B cell (primary cell): ENCODE data around the gene FBXL14.

Experiments used
- EZH2 ChIP-seq: IDR thresholded peaks from 2 replicates; pipeline ENCODE4 v1.6.1; 2012; ENCODE audit warnings: borderline replicate concordance, low read depth, mild to moderate bottlenecking, moderate library complexity, low read length; ENCODE audit not compliant: insufficient read depth, poor library complexity, severe bottlenecking
- TF ChIP-seq, protein P1 (sequence below): fragments of 200-600 bp; IDR thresholded peaks from one replicate; pipeline ENCODE4 v1.8.0; 2022; ENCODE audit warnings: antibody characterized with exemption, mild to moderate bottlenecking

DNA sequence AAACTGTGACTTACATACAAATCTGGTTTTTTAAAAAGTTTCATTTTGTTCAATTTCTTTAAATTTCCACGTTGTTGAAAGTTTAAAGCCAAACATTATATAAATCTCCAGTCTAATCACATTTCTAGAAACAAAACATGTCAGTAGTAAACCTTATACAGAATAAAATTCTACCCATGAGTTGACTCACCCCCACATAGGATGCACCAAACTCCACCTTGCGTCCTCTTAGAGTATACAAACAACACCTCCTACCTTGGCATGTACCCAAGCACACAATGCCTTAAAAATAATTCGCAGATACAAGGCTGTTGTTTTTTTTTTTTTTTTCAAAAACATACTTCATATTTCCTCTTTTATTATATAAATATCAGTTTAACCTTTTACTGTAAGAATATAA is 3.3 kb downstream of the FBXL14 start:
- no peak for TF ChIP-seq EZH2
- TF ChIP-seq, protein P1, sequence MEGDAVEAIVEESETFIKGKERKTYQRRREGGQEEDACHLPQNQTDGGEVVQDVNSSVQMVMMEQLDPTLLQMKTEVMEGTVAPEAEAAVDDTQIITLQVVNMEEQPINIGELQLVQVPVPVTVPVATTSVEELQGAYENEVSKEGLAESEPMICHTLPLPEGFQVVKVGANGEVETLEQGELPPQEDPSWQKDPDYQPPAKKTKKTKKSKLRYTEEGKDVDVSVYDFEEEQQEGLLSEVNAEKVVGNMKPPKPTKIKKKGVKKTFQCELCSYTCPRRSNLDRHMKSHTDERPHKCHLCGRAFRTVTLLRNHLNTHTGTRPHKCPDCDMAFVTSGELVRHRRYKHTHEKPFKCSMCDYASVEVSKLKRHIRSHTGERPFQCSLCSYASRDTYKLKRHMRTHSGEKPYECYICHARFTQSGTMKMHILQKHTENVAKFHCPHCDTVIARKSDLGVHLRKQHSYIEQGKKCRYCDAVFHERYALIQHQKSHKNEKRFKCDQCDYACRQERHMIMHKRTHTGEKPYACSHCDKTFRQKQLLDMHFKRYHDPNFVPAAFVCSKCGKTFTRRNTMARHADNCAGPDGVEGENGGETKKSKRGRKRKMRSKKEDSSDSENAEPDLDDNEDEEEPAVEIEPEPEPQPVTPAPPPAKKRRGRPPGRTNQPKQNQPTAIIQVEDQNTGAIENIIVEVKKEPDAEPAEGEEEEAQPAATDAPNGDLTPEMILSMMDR, result no peak
